Kasumi-1 (cell line): ENCODE results near the gene MAD1L1.

ENCODE experiments used
- DNase-seq, 2 experiments: peaks; one replicate each; lab custom pipeline; 2025; lab: John Stamatoyannopoulos, UW

The MAD1L1 gene

DNA sequence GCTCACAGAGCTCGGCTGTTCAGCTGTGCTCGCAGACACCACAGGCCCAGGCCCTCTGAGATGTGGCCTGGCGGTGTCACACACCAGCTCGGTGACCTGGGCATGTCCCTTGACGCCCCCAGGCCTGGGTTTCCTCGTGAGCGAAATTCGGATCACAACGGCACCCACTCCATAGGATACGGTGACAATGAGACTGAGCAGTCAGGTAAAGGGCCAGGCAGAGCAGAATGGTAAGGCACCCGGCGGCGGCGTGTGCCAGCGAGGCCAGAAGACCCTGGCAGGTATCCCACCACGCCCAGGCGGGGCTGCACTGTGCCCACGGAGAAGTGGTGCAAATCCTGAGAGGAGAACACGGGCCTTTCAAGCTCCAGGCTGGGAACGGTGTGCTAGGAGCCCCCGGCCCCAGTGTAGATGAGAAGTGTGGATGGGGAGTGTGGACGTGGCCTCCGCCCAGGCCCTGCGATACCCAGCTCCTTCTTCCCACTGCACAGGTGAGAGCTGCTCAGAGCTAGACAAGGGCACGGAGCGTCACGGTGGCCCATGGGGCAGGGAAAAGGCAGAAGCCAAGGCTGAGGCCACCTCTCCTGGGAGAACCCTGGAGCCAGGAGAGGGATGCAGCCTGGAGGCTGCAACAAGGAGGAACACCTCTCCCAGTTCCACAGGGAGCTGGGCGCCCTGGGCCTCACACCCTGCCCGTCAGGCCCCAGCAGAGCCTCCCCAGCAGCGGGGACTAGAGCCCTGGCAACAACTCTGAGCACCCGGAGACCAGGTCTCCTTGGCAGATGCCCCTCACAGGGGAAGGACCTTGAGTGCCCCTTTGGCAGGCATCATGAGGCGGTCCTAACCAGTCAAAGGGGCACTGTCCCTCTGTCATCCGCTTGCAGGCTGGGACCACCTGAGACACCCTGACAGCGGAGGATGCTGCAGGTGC lies 219.1 kb downstream of the MAD1L1 start:
- no peak for DNase-seq

DNA sequence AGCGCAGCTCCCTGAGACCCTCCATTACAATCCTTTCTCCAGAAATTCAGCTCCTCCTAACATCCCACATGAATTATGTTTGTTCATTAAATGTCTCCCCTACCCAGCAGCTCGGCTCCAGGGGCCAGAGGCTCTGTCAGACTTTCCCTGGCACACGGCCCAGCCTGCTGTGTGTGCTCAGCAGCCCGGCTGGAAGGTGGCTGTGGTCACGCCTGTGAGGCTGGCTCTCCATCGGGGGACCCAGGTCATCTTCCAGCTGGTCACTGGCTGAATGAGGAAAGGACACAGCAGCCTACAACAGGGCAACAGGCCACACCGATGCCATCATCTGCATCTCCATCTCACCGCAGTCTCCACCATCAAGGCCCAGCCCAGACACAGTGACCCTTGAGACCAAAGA lies 219.8 kb downstream of the MAD1L1 start:
- DNase-seq: no peak

DNA sequence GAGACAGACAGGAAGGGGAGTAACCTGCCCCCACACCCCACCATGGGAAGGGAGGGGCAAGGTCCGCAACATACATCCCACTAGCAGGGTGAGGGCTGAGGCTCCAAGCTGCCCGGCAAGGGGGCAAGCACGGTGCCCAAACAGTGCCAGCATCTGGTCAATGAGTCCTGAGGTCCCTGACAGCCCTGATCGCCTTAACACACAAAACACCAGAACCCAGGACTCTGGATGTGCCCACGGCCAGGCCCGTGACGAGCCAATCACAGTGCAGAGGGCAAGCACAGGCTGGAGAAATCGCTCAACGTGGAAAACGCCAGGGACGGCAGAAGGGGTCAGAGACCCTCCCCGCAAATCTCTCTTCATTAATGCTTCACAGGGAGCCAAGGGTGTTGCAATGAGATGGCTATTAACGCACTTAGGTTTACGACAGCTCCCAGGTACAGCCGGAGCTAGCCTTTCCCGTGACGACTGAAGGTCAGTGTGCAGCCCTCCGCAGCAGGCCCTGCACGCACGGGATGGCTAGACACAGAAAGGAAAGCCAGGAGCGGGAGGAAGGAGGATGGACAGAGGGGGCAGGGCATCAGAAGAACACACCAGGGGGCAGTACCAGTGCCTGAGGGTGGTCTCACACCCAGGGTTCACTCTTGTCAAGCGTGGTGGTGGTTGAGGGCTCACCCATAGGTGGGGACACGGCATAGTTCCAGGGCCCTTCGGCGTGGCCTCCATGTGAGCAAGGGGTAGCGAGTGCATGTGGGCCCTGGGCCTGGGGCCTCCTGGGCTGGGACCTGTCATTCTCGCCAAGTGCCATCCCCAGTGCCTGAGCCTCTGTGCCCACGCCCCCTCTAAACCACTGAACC lies 220.5 kb downstream of the MAD1L1 start:
- no peak for DNase-seq

DNA sequence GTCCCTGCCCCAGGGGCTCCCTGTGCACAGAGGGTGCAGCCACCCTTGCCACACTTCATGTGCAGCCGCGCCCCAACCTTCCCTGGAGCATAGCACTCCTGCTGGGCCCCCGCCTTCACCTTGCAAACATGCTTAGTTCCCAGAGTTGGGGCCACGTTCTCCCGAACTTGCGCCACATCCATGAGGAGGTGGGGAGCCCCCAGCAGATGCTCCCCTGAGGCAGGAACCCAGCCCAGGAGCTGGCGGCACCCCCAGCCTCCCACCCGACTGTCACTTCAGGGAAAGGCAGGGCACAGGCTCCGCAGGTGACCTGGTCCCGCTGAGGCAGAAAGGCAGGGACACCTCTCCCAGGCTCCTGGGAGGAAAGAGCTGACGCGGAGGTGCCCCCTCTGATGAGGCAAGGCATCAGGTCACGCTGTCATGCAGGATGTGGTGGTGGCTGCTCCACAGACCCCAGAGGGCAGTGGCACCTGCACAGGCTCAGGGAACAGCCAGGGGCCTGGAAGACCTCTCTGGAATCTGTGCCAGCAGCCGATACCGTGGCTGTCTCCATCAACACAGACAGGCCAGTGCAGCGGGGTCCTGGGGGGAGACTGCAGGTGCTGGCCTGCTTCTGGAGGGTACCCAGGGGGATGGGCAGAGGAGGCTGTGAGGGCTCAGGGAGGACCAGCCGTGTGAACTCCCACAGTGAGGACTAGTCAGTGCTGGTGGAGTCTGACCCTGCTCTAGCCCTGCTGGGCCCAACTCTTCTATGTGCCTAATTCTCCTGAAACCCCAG lies 221.3 kb downstream of the MAD1L1 start:
- DNase-seq: no peak

DNA sequence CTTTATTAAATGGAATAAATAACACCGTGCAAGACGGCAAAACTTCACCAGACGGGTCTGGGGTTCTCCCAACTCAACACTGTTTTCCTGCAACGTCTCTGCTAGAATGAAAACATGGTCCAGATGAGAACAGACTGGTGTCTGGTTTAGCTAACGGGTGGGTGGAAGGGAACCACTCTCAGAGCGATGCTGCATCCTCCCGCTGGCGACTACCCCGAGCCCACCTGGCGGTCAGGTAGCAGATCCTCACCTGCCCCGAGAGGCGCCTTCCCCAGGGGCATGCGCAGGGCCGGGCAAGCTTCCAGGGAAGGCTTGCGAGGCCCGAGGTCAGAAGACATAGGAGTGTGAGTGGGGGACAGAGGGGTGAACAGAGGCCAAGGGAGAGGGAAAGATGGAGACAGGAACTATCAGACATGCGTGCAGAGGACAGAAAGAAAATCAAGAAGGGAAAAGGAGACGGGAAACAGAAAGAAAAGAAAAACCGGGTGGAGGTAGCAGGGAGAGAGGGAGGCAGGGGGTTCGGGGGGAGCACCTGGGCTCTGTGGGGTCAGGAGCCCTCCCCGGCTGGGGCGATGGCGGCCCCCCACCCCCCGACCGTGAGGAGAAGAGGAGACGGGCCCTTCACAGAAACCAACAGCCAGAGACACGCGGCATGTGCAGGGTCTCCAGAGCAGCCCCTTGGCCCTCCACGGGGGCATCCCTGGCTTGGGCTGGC lies 222.0 kb downstream of the MAD1L1 start:
- DNase-seq: no peak

DNA sequence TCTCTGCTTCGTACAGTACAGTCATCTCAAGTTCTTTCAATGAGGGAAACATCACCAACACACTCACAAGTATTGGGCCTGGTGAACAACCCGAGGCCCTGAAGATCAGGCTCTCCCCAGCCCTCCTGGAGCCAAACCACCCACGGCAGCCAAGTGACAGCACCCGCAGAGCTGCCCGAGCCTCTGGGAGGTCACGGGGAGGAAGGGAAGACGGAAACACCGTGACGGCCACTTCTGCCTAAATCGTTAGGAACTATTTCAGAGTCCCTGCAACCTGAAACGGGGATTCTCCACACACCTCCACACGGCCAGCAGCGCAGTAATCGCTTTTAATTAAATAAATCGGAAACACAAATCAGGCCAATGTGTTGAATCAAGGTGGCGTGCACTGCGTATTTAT lies 222.6 kb downstream of the MAD1L1 start:
- no peak for DNase-seq

DNA sequence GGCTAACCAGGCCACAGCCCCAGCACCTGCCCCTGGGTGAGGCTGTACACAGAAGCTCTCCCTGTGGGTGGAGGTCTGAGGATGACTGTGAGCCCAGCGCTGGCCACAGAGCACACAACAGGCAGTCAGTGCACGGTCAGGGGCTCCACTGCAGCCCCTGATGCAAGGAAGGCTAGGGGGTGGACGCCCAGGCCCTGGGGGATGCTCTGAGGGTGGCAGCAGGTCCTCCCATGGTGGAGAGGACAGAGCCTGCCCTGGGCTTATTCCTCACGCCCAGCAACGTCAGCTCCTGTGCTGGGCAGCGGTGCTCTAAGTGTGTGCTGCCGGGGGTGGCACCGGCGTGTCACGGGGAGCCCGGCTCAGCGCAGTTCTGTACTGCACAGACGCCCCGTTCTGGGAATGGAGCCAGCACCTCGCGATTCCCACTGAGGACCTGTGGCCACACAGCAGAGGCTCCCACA lies 223.2 kb downstream of the MAD1L1 start:
- no peak for DNase-seq

DNA sequence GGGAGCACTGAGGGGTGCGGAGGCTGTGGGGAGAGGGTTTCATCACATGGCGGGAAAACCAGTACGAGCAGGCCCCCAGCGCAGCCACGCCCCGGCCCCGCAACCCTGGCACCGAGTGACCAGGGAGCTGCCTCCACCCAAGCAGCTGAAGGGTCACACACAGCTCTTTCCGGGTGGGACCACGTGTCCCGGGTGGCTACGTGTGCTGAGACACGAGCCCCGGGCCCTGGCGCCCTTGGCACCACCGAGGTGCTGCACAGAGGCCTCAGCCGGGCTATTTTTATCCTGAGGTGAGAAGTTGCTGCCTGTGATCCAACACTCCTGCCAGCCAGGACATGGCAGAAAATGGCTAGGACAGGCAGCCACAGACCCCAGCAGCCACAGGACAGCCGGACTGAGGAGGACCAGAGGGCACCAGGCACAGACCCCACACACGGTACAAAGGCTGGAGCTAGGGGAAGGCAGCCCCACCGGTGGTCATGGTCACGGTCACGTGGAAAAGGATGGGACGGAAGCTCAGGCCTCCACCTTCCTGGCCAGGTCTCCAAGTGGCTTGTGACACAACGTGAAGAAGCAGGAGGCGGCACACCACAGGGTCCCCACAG lies 223.7 kb downstream of the MAD1L1 start:
- no peak for DNase-seq

DNA sequence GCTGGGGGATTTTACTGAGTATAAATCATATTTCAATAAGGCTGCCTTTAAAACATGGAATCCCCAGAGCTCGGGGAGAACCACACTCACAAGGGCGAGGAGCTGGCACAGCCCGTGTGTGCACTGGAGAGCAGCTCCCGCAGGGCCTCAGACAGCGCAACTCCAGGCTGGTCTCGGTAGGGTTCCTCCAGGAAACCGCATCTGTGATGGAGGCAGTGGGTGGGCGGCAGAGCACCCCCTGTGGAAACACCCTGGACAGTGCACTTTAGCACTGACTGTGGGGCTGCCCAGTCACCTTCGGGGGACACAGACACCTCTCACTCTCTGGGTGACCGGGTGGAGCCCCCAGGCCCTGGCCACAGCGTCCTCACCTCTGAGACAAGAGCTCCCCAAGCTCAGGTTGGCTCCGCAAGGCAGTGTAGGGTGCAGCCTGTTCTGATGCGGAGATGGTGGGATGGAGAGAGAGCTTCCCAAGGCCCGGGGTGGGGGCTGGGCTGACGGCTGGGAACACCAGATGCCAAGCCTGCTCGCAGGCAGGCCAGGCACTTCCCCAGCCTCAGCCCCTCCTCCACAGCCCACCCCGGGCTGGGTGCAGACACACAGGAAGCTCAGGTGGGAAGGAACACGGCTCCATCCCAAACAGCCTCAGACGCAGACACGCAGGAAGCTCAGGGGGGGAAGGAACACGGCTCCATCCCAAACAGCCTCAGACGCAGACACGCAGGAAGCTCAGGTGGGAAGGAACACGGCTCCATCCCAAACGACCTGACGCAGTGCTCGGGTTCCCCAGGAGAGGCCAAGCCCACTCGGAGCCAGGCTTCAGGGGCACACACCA lies 224.4 kb downstream of the MAD1L1 start:
- DNase-seq: no peak

DNA sequence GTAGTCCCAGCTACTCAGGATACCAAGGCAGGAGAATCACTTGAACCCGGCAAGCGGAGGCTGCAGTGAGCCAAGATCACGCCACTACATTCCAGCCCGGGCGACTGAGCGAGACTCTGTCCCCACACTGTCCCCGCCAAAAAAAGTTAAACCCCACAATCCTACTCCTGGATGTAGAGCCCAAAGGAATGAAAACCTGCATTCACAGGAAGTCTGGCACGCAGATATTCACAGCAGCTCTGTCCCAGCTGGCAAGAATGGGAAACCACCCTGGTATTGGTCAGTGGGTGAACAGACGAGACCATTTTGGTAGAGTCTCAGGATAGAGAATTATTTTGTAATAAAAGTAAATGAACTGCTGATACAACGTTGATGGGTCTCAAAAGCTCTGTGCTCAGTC lies 225.2 kb downstream of the MAD1L1 start:
- no peak for DNase-seq

DNA sequence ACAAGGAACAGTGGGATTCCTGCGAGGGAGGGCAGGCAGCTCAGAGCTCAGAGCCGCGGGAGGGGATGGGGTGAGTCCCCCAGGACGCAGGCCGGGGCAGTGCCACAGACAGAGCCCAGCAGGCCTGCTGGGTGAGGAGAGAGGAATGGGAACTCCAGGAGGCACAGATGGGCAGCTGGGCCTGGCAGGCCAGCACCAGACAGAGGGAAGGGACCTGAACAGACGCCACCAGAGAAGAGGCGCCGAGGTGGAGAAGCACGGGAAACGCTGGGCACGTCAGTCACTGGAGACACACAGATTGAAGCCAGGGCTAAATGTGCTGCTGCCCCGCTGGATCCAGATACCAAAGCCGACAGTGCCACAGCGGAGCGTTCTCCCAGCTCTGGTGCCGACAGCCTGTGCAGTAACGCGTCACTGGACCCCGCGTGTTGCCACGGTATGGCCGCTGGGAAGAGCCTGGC lies 225.8 kb downstream of the MAD1L1 start:
- no peak for DNase-seq

DNA sequence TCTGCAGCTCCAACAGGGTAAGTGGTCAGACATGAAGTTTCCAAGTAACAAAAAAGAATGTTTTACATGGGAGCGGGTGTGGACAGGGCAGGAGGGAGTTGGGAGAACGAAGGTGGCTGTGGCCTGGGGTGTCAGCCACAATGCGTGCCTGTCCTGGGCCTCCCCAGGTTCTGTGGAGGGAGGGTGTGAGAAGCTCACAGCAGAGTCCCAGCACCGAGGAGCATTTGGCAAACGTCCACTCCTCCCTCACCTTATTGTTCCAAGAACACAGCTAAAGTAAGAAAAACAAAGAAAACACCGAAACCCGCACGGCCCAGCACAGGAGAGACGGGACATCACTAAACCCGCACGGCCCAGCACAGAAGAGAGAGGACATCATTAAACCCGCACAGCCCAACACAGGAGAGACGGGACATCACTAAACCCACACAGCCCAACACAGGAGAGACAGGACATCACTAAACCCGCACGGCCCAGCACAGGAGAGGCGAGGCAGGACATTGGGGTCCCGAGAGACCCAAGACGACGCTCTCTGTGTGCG lies 226.4 kb downstream of the MAD1L1 start:
- no peak for DNase-seq

DNA sequence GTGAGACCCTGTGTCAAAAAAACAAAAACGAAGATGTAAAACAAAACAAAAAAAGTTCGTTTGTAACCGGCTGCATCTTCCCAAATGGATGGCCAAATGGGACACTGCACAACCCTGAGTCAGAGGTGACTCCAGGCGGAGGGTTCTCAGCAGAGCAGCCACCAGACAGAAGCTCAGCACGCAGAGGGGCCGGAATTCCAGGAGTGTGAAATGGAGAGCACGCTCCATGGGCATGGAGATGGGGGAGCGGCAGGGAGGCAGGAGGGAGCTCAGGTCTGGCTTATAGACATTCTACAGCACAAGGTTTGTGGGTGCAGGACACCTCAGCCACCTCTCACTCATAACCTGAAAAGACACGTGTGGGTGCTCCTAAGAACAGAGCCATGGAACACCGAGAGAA lies 227.0 kb downstream of the MAD1L1 start:
- DNase-seq: no peak

DNA sequence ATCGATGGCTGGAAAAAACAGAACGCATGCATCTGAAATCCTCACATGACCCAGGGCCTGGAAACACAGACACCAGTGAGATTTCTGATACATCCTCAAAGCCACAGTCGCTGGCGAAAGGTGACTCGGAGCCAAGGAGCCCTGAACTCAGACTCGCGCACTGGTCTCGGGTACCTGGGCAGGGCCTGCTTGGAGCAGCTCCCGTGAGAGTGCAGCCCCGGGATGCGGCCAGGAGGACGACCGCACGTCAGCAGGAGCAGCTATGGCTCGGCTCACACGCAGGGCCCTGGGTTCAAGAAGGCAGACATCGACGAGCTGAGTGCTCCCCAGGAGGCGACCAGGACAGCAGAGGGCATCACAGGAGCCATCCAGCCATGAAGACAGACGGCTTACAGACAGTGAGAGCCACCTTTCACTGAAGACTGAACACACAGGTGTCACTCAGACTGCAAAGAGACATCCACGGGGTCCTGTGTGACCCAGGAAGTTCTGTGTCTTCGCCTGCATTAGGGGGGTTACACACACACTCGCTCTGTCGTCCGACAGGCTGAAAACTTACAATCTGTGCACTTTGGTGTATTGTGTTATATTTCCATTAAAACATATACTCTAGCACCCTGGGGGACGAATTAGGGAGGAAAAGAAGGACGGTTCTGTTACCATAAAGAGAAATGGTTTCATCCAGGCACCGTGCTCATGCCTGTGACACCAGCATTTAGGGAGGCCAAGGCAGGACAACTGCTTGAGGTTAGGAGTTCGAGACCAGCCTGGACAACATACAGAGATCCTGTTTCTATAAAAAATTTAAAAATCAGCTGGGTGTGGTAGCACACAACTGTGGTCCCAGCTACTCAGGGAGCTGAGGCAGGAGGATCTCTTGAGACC lies 227.7 kb downstream of the MAD1L1 start:
- no peak for DNase-seq

DNA sequence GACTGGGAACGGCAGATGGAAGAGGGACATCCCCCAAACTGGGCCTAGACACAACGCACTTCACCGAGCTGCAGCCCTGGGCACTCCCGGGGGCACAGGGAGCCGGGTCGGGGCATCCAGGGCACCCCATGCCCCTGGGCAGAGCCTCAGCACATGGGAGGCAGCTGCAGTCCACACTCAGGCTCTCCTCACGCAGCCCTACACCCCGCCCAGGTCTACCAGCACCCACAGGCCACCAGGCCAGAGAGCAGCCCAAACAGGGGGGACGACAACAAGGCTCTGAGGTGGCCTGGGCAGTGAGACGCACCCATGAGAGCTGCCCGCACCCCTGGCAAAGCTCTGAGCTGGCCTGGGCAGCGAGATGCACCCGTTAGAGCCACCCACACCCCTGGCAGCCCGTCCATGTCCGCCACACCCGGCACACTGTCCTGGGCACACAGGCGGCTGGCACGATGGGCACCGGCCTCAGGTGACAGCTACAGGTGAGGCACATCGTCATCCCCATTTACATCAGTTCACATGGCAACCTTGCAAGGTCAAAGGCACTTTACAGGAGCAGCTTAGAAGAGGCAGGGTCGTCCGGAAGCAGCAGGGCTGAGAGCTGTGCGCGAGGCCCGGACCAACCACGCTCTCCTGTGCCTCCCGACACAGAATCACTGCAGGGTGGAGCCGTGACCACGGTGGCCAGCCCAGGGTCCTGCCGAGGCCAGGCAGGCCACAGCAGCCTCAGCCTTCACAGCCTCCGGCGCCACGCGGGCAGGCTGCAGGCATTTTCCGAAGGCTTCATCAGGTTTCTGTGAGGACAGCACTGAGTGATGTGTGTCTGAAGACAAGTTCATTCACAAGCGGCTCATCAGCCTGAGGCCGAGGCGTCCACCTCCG lies 228.6 kb downstream of the MAD1L1 start:
- DNase-seq: no peak

DNA sequence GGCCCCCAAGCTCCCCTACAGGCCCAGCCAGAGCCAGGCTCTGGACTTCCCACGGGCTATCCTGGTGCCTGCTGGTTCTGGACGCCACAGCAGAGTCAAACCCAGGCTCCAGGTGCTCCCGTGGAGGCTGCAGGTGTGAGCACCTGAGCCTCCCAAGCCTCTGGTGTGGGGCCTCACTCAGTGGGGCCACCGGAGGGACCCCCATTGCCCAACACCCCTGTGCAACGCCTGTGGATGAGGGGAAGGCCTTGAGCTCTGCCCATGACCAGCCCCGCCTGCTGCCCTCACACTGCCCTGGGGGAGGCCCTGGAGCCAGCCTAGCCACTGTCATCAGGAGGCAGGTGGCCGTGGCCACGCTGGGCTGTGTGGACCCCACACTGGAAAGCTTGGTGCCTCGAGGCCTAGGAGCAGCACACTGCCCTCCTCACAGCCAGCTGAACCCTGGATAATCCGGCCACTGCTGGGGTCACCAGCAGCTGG lies 229.3 kb downstream of the MAD1L1 start:
- no peak for DNase-seq
